BLaER1 treated with 17β-estradiol and CSF1 and Interleukin-3, amounts not matched to agents 10 nM and 100 nM (cell line): ENCODE results near the gene EIF2B4.
"Not testable (repeated sequence)": the region's sequence is repeated elsewhere in the genome, so short reads cannot be mapped to it uniquely, and the experiment has no call there.

Source experiments
- H3K27ac ChIP-seq, 11 experiments: shearing (Covaris generic); formaldehyde crosslinking; 2 replicates each; pipeline ENCODE4 v1.8.1; 2022
- H3K27me3 ChIP-seq, 11 experiments: shearing (Covaris generic); formaldehyde crosslinking; 2 replicates each; pipeline ENCODE4 v1.8.1; 2022
- H3K36me3 ChIP-seq, 11 experiments: shearing (Covaris generic); formaldehyde crosslinking; 2 replicates each; pipeline ENCODE4 v1.8.1; 2022
- H3K4me1 ChIP-seq, 10 experiments: shearing (Covaris generic); formaldehyde crosslinking; 2 replicates each; pipeline ENCODE4 v1.8.1; 2022
- H3K4me2 ChIP-seq, 11 experiments: shearing (Covaris generic); formaldehyde crosslinking; 2 replicates each; pipeline ENCODE4 v1.8.1; 2022
- H3K4me3 ChIP-seq, 10 experiments: shearing (Covaris generic); formaldehyde crosslinking; 2 replicates each; pipeline ENCODE4 v1.8.1; 2022
- H3K9ac ChIP-seq, 11 experiments: shearing (Covaris generic); formaldehyde crosslinking; 2 replicates each; pipeline ENCODE4 v1.8.1; 2022
- H3K9me3 ChIP-seq, 11 experiments: shearing (Covaris generic); formaldehyde crosslinking; replicated peaks in 1 of 11; 2 replicates each; pipeline ENCODE4 v1.8.1; 2022
- H4K20me1 ChIP-seq, 11 experiments: shearing (Covaris generic); formaldehyde crosslinking; 2 replicates each; pipeline ENCODE4 v1.8.1; 2022
- Cebpa-rat ChIP-seq, 11 experiments: shearing (Covaris generic); IDR thresholded peaks; 2 replicates each; pipeline ENCODE4 v1.8.1; 2022

Gene EIF2B4

GRCh38 chr2:27356056-27356381 lies 14.1 kb downstream of the EIF2B4 start:
- peaks cover 34 to 42% (median 39%) of the 10 kb centered on the region in 10 experiments for H3K4me1 ChIP-seq
- peak overlapping the region; percentile 81 to 97 (median 93) for H3K4me2 ChIP-seq
- peaks cover 0 to 35% (median 14%) of the 10 kb centered on the region in 11 experiments; a peak in 12 of 22 replicates for H3K36me3 ChIP-seq
- H3K9me3 ChIP-seq, result no peaks in the 10 kb centered on the region; a peak in 2 of 22 replicates
- peaks cover 13 to 39% (median 24%) of the 10 kb centered on the region in 11 experiments; a peak in 20 of 22 replicates for H4K20me1 ChIP-seq
- H3K9ac ChIP-seq, result peak overlapping the region; percentile 84 to 99 (median 92)
- peak overlapping the region; percentile 74 to 90 (median 80) for H3K4me3 ChIP-seq
- no peaks in the 10 kb centered on the region for H3K27me3 ChIP-seq
- TF ChIP-seq Cebpa-rat (IDR thresholded peaks at IDR 0.05), result no peak
- peak overlapping the region; percentile 70 to 99 (median 91) for H3K27ac ChIP-seq

- H3K4me1 ChIP-seq, result peaks cover 34 to 42% (median 39%) of the 10 kb centered on the region in 10 experiments
- peak overlapping the region; percentile 19 to 97 (median 89); a peak in 20 of 22 replicates for H3K4me2 ChIP-seq
- H3K9me3 ChIP-seq, result no peaks in the 10 kb centered on the region; a peak in 2 of 22 replicates
- no peaks in the 10 kb centered on the region for H3K27me3 ChIP-seq
- peaks cover 24 to 54% (median 35%) of the 10 kb centered on the region in 11 experiments; a peak in 20 of 22 replicates for H4K20me1 ChIP-seq
- TF ChIP-seq Cebpa-rat (IDR thresholded peaks at IDR 0.05), result no peak
- H3K27ac ChIP-seq, result peak overlapping the region in 2 of 11 experiments; percentile 1 to 20; a peak in 2 of 22 replicates
- H3K9ac ChIP-seq, result peak overlapping the region in 2 of 11 experiments; percentile 6 to 31; a peak in 2 of 22 replicates
- peaks cover 6 to 50% (median 18%) of the 10 kb centered on the region in 11 experiments; a peak in 19 of 22 replicates for H3K36me3 ChIP-seq
- H3K4me3 ChIP-seq, result no peak overlapping the region
These were observed 15.6 kb downstream of the EIF2B4 start for GRCh38 chr2:27354597-27354927.

GRCh38 chr2:27353762-27354596 lies 16.2 kb downstream of the EIF2B4 start:
- peaks cover 34 to 42% (median 39%) of the 10 kb centered on the region in 10 experiments for H3K4me1 ChIP-seq
- H3K4me3 ChIP-seq, result no peak overlapping the region
- H3K36me3 ChIP-seq, result peaks cover 6 to 56% (median 23%) of the 10 kb centered on the region in 11 experiments; a peak in 19 of 22 replicates
- peak overlapping the region; percentile 19 to 97 (median 89); a peak in 20 of 22 replicates for H3K4me2 ChIP-seq
- no peaks in the 10 kb centered on the region for H3K27me3 ChIP-seq
- TF ChIP-seq Cebpa-rat (IDR thresholded peaks at IDR 0.05), result no peak
- H3K9ac ChIP-seq, result peak overlapping the region in 3 of 11 experiments; percentile 6 to 31 (median 14); a peak in 3 of 22 replicates
- H3K9me3 ChIP-seq, result no peaks in the 10 kb centered on the region; a peak in 2 of 22 replicates
- H3K27ac ChIP-seq, result peak overlapping the region in 2 of 11 experiments; percentile 1 to 20; a peak in 2 of 22 replicates
- peaks cover 24 to 59% (median 36%) of the 10 kb centered on the region in 11 experiments; a peak in 20 of 22 replicates for H4K20me1 ChIP-seq

GRCh38 chr2:27353386-27353761 lies 16.8 kb downstream of the EIF2B4 start:
- H3K27me3 ChIP-seq, H3K9me3 ChIP-seq, H3K9ac ChIP-seq, H3K4me3 ChIP-seq: not testable (repeated sequence)
- Histone ChIP-seq H4K20me1 (peaks cover 28 to 63% (median 40%) of the 10 kb centered on the region in 11 experiments; a peak in 20 of 22 replicates), H3K36me3 (peaks cover 6 to 58% (median 25%) of the 10 kb centered on the region in 11 experiments; a peak in 19 of 22 replicates), H3K27ac (0 out of 22 replicates have a peak overlapping the region, but pooled peaks of 1 of the 11 experiments have one; percentile 20), H3K4me2 (peak overlapping the region in 9 of 11 experiments; percentile 3 to 97 (median 89); a peak in 8 of 22 replicates), H3K4me1 (peaks cover 31 to 40% (median 36%) of the 10 kb centered on the region in 10 experiments)

GRCh38 chr2:27351802-27352598 lies 18.1 kb downstream of the EIF2B4 start:
- H3K36me3 ChIP-seq, result peaks cover 11 to 67% (median 37%) of the 10 kb centered on the region in 11 experiments
- no peak for TF ChIP-seq Cebpa-rat (IDR thresholded peaks at IDR 0.05)
- no peak overlapping the region for H3K4me2 ChIP-seq
- H3K9ac ChIP-seq, result no peak overlapping the region; a peak in 1 of 22 replicates
- peaks cover 23 to 30% (median 27%) of the 10 kb centered on the region in 10 experiments for H3K4me1 ChIP-seq
- no peaks in the 10 kb centered on the region for H3K27me3 ChIP-seq
- no peaks in the 10 kb centered on the region for H3K9me3 ChIP-seq
- H3K4me3 ChIP-seq, result no peak overlapping the region
- H4K20me1 ChIP-seq, result peaks cover 37 to 77% (median 53%) of the 10 kb centered on the region in 11 experiments; a peak in 21 of 22 replicates
- H3K27ac ChIP-seq, result no peak overlapping the region

GRCh38 chr2:27350106-27350693 lies 19.9 kb downstream of the EIF2B4 start:
- Histone ChIP-seq H3K36me3 (peaks cover 11 to 83% (median 45%) of the 10 kb centered on the region in 11 experiments), H3K9ac (no peak overlapping the region; a peak in 1 of 22 replicates), H3K4me1 (peaks cover 19 to 25% (median 23%) of the 10 kb centered on the region in 10 experiments), H3K27me3 (no peaks in the 10 kb centered on the region), H3K4me3 (no peak overlapping the region), H3K9me3 (no peaks in the 10 kb centered on the region), H4K20me1 (peaks cover 53 to 95% (median 71%) of the 10 kb centered on the region in 11 experiments; a peak in 21 of 22 replicates), H3K27ac (no peak overlapping the region), H3K4me2 (no peak overlapping the region)
- TF ChIP-seq Cebpa-rat (IDR thresholded peaks at IDR 0.05), result no peak

- Histone ChIP-seq H4K20me1 (peaks cover 78 to 97% (median 87%) of the 10 kb centered on the region in 11 experiments; a peak in 21 of 22 replicates), H3K9ac (no peak overlapping the region), H3K9me3 (no peaks in the 10 kb centered on the region), H3K27me3 (no peaks in the 10 kb centered on the region), H3K27ac (no peak overlapping the region), H3K4me3 (no peak overlapping the region), H3K4me2 (no peak overlapping the region), H3K4me1 (peaks cover 0 to 5% (median 0%) of the 10 kb centered on the region in 10 experiments; a peak in 1 of 20 replicates), H3K36me3 (peaks cover 23 to 90% (median 68%) of the 10 kb centered on the region in 11 experiments)
- no peak for TF ChIP-seq Cebpa-rat (IDR thresholded peaks at IDR 0.05)
These were observed 22.5 kb downstream of the EIF2B4 start for GRCh38 chr2:27347641-27348040.

- Histone ChIP-seq H3K4me3 (no peak overlapping the region), H3K4me1 (no peaks in the 10 kb centered on the region), H3K9me3 (no peaks in the 10 kb centered on the region), H3K9ac (no peak overlapping the region), H4K20me1 (peaks cover 0 to 11% (median 0%) of the 10 kb centered on the region in 11 experiments; a peak in 3 of 22 replicates), H3K27me3 (no peaks in the 10 kb centered on the region), H3K27ac (no peak overlapping the region), H3K36me3 (peaks cover 99 to 100% (median 100%) of the 10 kb centered on the region in 11 experiments), H3K4me2 (no peak overlapping the region)
- TF ChIP-seq Cebpa-rat (IDR thresholded peaks at IDR 0.05), result no peak
These were observed 34.0 kb downstream of the EIF2B4 start for GRCh38 chr2:27336173-27336572.
